Measurements from ENCODE around the gene SUGP2. TPM values are rescaled to one million over a fixed set of nuclear protein-coding genes. Genes with fewer than 3 reads are reported as not detected.

Gene SUGP2
- total RNA-seq, 2 donors from 2014 or later: 44.1 to 55.3 TPM

- peak; percentile 66 for TF ChIP-seq CTCF (IDR thresholded peaks at IDR 0.05)
- DNase-seq: peak; percentile 65
- Histone ChIP-seq H3K4me3 (no peak overlapping the region), H3K4me1 (no peaks in the 10 kb centered on the region), H3K27me3 (no peaks in the 10 kb centered on the region), H3K9ac (ENCODE audit: low read depth in 2 of 2, low read length in 2 of 2) (no peak overlapping the region), H3K27ac (no peak overlapping the region), H3K36me3 (peaks cover 10% of the 10 kb centered on the region), H3K9me3 (no peaks in the 10 kb centered on the region)
- intact Hi-C loops (cut with DNase I): loop anchor here (2.0 kb wide), 1 partner anchor 87 kb away; no protein-coding TSS in a partner anchor
Observed at GRCh38 chr19:19053508-19054314, 20.4 kb upstream of the SUGP2 start.

- Histone ChIP-seq H3K4me3 (no peak overlapping the region), H3K9ac (ENCODE audit: low read depth in 2 of 2, low read length in 2 of 2) (no peak overlapping the region), H3K9me3 (no peaks in the 10 kb centered on the region), H3K4me1 (no peaks in the 10 kb centered on the region), H3K27ac (no peak overlapping the region), H3K36me3 (peaks cover 10% of the 10 kb centered on the region), H3K27me3 (no peaks in the 10 kb centered on the region)
- no peak for TF ChIP-seq CTCF (IDR thresholded peaks at IDR 0.05)
- intact Hi-C loops (cut with DNase I): no loop called here
- no peak for DNase-seq
Observed at GRCh38 chr19:19052921-19053320, 19.6 kb upstream of the SUGP2 start.

- no peak for DNase-seq
- TF ChIP-seq CTCF (IDR thresholded peaks at IDR 0.05): no peak
- Histone ChIP-seq H3K9me3 (no peaks in the 10 kb centered on the region), H3K4me3 (no peak overlapping the region), H3K36me3 (peaks cover 10% of the 10 kb centered on the region), H3K9ac (ENCODE audit: low read depth in 2 of 2, low read length in 2 of 2) (no peak overlapping the region), H3K4me1 (no peaks in the 10 kb centered on the region), H3K27ac (no peak overlapping the region), H3K27me3 (no peaks in the 10 kb centered on the region)
- intact Hi-C loops (cut with DNase I): no loop called here
Observed at GRCh38 chr19:19051478-19052213, 18.3 kb upstream of the SUGP2 start.

- Histone ChIP-seq H3K4me3 (no peak overlapping the region), H3K9ac (ENCODE audit: low read depth in 2 of 2, low read length in 2 of 2) (no peak overlapping the region), H3K9me3 (no peaks in the 10 kb centered on the region), H3K36me3 (peaks cover 10% of the 10 kb centered on the region), H3K27ac (no peak overlapping the region), H3K27me3 (no peaks in the 10 kb centered on the region), H3K4me1 (no peaks in the 10 kb centered on the region)
- intact Hi-C loops (cut with DNase I): no loop called here
- no peak for TF ChIP-seq CTCF (IDR thresholded peaks at IDR 0.05)
- no peak for DNase-seq
Observed at GRCh38 chr19:19050731-19051130, 17.4 kb upstream of the SUGP2 start.

- Histone ChIP-seq H3K27ac (no peak overlapping the region), H3K4me3 (no peak overlapping the region), H3K9me3 (no peaks in the 10 kb centered on the region), H3K4me1 (no peaks in the 10 kb centered on the region), H3K36me3 (peaks cover 10% of the 10 kb centered on the region), H3K27me3 (no peaks in the 10 kb centered on the region), H3K9ac (ENCODE audit: low read depth in 2 of 2, low read length in 2 of 2) (no peak overlapping the region)
- intact Hi-C loops (cut with DNase I): no loop called here
- TF ChIP-seq CTCF (IDR thresholded peaks at IDR 0.05): no peak
- no peak for DNase-seq
Observed at GRCh38 chr19:19050104-19050503, 16.8 kb upstream of the SUGP2 start.
